HG03342 (cell line): ENCODE data around the gene PTPRU.

Experiments used
- ATAC-seq: cut with Tn5 transposase; IDR thresholded peaks from one replicate; pipeline ENCODE4 v1.9.1; 2021; ENCODE audit warnings: mild to moderate bottlenecking, moderate library complexity; ENCODE audit not compliant: unreplicated experiment

PTPRU gene

DNA sequence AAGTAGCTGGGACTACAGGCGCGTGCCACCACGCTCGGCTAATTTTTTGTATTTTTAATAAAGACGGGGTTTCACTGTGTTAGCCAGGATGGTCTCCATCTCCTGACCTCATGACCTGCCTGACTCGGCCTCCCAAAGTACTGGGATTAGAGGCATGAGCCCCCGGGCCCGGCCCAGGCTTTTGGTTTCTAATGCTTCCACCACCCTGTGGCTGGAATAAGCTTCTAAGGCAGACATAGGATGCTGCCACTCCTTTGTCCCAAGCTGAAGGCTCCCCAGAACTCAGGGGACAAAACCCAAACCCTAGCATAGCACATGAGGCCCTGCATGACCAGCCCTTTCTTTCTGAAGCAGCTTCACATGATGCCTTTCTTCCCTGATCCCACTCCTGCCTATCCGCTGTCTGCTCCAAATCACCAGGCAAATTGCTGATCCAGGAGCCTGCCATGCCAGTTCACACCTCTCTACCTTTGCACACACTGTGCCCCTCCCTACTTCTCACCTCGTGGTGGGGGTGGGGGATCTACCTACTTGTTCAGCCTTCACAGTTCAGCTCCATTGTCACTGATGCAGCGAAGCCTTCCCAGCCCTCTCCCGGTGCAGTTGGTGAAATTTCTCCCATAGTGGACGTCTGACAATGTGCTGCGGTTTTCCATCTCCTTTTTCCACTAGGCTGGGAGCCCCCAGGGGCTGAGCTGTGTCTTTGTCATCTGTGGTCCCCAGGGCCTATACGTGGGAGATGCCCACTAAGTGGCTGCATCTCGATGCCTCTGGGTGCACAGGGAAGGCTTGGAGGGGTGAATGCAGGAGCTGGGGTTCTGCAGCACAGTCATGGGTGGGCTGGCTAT is 6.9 kb downstream of the PTPRU start:
- no peak for ATAC-seq

GRCh38 chr1:29243871-29244200 is 7.5 kb downstream of the PTPRU start:
- ATAC-seq = no peak

DNA sequence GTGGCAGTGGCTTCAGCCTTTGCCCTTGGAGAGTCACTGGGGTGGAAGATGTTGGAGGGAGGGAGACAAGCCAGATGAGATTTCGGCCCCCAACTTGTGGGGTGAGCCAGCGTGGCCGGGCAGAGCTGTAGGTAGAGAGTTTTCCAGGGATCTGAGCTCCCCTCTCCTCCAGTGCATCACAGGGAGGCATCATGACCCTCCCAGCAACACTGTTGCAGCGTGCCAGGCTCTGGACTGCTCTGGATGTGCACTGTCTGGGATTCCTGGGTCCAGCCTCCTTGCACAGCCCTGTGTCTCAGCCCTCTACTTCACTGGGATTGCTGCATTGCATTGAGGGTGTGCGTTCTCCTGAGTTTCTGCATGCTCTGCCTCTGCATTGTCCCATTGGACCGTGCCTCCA is 8.9 kb downstream of the PTPRU start:
- no peak for ATAC-seq

DNA sequence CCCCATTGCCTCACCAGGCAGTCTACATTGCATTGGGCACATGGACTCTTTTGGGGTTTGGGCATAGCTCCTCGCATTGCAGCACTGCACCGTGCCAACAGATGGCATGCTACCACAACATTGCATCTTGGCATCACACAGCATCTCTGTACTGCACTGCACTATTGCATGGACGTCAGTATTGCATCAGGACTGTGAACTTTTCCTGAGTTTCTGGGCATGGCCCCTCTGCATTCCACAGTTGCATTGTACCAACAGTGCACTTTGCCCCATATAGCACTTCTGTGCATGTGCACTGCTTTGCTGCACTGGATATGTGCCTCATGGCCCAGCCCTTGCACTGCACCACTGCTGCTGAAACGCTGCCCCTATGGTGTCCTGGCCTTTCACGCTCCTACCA is 9.6 kb downstream of the PTPRU start:
- no peak for ATAC-seq

DNA sequence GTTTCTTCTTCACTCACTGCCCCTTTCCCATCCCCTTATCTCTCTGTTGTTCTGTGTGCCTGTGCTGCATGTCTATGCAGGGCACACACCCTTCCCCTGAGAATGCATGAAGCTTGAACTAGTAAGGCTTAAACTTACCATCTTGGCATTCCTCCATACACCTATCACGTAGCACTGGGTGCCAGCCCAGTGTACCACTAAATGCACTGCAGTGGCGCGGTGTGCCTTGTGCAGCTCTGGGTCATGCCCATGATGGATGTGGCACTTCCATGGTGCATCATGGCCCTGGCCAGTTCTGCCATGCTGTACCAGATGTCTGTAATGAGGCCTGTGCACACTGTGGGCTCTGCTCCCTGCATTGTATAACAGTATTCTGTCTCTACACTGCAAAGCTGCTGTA is 10.7 kb downstream of the PTPRU start:
- ATAC-seq = no peak

DNA sequence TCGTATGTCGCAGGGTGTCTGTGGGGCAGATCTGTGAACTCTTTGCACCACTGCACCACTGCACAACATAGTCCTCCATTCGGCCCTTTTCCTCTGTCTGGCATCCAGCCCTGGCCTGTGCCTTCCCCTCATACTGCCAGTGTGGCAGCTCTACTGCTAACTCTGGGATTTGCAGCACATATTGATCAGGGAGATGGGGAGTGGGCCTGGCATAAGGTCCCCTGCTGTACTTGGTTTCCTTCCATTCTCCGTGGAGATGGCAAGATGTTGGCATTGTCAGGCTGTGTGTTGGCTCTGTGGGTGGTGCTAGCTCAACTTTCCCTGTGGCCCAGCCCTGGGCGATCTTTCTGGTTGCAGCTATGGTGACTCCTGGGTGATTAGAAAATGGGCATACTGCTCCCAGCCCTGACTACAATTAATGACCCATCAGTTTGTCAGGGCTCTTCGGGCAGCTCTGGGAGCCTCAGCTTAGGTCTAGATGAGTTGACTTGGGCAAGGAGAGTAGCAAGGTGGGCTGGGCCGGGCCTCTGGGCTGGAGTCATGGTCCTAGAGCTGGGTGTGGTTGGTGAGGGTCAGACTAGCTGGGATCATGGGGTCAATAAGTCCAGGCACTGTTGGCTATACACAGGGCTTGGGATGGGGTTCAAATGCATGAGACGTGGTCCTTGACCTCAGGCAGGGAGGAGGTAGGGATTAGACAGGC is 11.4 kb downstream of the PTPRU start:
- ATAC-seq = no peak

DNA sequence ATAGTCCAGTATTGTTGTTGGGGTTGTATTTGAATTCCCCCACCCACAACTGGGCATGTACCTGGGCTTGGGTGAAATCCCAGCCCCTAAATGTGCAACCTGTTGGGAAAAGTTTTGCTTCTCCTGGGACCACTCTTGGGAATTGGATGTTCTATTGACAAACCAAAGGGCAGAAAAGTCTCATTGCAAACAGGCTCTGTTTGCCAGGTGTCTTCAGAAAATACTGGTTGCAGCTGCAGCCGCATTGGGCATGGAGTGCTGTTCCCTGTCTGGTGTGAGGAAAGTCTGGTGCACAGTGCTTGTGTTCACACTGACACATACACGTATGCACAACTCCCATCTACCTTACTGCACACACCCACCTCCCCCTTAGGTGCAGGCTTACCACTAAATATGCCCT is 12.1 kb downstream of the PTPRU start:
- ATAC-seq = no peak

DNA sequence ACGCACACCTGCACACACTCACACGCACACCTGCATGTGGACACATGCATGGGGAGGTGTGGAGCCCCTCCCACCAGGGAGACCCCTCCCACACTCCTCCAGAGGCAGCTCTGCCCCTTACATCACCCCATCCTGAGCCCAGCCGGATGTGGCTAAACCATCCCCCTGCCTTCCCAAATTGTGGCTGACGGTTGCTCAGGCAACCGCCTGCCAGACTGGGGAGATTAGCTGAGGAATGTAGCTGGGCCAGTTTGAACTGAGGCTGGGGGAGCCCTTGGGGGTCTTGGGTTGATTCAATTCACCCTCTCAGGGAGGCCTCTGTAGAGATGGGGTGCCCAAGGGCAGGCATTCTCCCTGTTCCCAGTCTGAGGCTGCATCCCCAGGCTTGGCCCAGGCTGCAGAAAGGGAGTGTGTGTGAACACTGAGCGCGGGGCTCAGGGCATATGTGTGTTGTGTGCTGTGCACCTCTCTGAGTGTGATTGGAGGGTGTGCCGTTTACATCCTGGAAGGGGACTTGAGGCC is 12.9 kb downstream of the PTPRU start:
- ATAC-seq = no peak

DNA sequence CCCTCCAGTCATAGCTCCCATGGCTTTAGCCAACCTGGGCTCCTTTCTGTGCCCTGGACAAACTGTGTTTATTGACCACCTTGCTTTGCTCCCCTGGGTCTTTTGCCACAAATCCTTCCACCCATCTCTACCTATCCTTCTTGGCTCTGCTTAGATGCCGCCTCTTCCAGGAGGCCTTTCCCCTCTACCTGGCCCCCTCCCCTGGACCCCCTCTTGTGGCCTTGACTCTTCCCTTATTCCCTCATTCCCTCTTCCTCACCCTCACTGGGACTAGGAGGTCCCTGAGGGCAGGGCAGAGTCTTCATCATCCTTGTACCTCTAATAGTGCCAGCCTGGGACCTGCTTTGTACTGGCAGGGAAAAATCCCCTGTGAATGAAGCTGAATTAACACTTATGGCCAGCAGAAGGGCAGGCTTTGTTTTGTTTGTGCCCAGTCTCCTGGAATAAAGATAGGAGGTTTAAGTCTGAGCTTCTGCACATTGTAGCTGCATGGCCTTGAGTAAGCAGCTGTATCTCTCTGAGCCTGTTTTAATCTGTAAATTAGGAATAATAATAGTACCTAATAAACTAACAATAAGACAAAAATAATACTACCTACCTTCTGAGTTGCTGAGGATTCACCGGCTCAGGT is 13.7 kb downstream of the PTPRU start:
- no peak for ATAC-seq

GRCh38 chr1:29251164-29252124 is 15.1 kb downstream of the PTPRU start:
- ATAC-seq = no peak

DNA sequence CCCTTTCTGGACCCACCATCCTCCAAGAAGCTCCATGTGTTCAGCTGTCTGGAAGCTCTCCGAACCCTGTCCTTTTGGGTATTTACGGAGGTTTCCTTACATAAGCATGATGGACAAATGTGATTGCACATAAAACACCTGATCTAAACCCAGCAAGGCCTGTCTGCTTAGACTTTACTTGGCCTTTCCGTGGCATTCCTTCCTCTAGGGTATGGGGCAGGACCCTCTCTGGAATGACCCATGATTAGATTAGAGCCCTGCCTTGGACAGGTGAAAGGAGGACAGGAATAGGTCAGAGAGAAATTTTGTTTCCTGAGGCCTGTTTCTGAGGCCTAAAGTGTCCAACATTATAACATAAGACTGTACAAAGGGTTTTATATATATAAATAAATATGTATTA is 16.9 kb downstream of the PTPRU start:
- ATAC-seq = no peak

DNA sequence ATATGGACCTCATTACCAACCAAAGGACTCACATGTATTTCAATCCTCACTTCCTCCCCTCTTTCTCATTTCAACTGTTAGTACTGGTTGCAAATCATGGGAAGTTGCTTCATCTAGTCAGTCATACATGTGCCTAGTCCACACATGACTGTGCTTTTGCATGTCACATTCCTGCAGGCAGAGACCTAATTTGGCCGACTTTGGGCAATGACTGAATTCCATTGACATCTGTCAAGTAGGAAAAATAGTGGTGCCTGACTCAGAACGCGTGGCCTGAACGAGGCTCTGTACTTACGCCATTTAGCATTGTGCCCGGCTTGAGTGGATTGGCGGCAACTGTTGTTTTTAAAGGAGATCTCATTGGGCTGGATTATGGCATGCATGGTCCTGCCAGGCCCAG is 18.0 kb downstream of the PTPRU start:
- no peak for ATAC-seq

DNA sequence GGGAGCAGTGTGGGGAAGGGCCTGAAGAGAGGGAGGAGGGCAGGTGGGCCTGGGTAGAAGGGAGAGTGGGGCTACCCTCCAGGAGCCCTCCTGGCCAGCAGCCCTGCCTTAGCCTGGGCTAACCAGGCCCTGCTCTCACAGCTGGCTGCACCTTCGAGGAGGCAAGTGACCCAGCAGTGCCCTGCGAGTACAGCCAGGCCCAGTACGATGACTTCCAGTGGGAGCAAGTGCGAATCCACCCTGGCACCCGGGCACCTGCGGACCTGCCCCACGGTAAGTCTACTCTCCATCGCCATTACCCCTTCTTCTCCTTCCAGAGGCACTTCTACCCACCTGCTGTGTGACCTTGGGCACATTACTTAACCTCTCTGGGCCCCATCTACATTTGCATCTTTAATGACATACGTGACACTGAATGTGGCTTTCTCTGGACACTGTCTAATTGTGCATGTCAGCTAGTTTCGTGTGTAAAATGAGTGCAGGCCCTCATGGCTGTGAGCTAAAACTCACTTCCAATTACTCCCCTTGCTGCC is 18.9 kb downstream of the PTPRU start:
- no peak for ATAC-seq

DNA sequence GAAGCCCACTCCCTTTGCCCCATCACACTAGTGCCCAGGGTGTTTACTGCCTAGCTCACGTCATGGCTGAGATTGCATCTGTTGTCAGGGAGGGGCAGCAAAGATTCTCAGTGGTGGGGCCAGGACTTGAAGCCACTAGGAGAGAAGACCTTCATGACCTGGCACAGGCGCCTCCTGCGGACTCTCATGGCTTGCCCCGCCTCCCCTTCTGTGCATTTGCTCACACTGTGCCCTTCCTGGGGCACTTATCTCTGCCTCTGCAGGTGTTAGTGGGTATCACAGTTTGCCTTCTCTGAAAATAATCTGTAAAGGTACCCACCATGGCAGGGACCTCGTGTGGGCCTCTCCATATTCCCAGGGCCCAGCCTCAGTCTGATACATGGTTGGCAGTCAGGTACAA is 20.1 kb downstream of the PTPRU start:
- ATAC-seq = no peak

- no peak for ATAC-seq
Observed at GRCh38 chr1:29256979-29257804, 20.9 kb downstream of the PTPRU start.

DNA sequence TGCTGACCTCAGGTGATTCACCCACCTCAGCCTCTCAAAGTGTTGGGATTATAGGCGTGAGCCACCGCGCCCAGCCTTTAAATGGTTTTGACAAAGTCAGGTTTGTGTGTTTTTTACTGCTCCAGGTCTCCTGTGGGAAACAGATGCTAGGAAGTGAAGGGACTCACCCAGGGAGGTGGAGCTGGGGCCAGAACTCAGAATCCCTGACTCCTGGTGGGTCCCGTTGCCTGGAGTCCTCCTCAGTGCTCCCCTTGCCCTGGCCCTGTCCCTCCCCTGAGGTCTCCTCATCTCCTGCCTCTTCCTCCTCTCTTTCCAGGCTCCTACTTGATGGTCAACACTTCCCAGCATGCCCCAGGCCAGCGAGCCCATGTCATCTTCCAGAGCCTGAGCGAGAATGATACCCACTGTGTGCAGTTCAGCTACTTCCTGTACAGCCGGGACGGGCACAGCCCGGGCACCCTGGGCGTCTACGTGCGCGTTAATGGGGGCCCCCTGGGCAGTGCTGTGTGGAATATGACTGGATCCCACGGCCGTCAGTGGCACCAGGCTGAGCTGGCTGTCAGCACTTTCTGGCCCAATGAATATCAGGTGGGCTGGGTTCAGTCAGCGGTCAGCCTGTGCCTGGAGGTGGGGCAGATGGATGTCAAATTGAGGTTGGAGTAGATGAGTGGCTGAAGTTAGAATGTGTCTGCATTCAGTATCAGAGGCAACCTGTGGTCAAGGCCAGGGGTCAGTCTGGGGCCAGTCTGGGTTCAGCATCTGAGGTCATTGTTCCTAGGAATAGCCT is 22.1 kb downstream of the PTPRU start:
- no peak for ATAC-seq

- no peak for ATAC-seq
Observed at GRCh38 chr1:29258976-29259801, 22.9 kb downstream of the PTPRU start.
